DMS 273 treated with DMSO at 0.1 percent for 48 hours (cell line): ENCODE results near the gene TUBB.
"Not testable (repeated sequence)": the region's sequence is repeated elsewhere in the genome, so short reads cannot be mapped to it uniquely, and the experiment has no call there.

Source experiments
- DNase-seq: peaks from one replicate; lab custom pipeline; 2025; lab: John Stamatoyannopoulos, UW

Gene TUBB

GRCh38 chr6:30760549-30760948 lies 40.4 kb downstream of the TUBB start:
- no peak for DNase-seq

- no peak for DNase-seq
Observed at GRCh38 chr6:30761791-30762429, 41.8 kb downstream of the TUBB start.

GRCh38 chr6:30763155-30763617 lies 43.0 kb downstream of the TUBB start:
- DNase-seq = no peak

- no peak for DNase-seq
Observed at GRCh38 chr6:30763618-30764489, 43.7 kb downstream of the TUBB start.

GRCh38 chr6:30764490-30765043 lies 44.4 kb downstream of the TUBB start:
- not testable (repeated sequence) for DNase-seq

GRCh38 chr6:30765495-30765894 lies 45.3 kb downstream of the TUBB start:
- DNase-seq = not testable (repeated sequence)

GRCh38 chr6:30766461-30767157 lies 46.5 kb downstream of the TUBB start:
- DNase-seq = no peak

- no peak for DNase-seq
Observed at GRCh38 chr6:30767158-30767943, 47.2 kb downstream of the TUBB start.

- no peak for DNase-seq
Observed at GRCh38 chr6:30767944-30768301, 47.8 kb downstream of the TUBB start.

GRCh38 chr6:30768634-30769087 lies 48.5 kb downstream of the TUBB start:
- no peak for DNase-seq

- no peak for DNase-seq
Observed at GRCh38 chr6:30769088-30769852, 49.1 kb downstream of the TUBB start.

GRCh38 chr6:30769853-30770524 lies 49.8 kb downstream of the TUBB start:
- no peak for DNase-seq

GRCh38 chr6:30770592-30770991 lies 50.4 kb downstream of the TUBB start:
- DNase-seq = no peak

GRCh38 chr6:30774701-30775100 lies 54.5 kb downstream of the TUBB start:
- DNase-seq = no peak
